Measurements from ENCODE around the gene BACH2.

DNA sequence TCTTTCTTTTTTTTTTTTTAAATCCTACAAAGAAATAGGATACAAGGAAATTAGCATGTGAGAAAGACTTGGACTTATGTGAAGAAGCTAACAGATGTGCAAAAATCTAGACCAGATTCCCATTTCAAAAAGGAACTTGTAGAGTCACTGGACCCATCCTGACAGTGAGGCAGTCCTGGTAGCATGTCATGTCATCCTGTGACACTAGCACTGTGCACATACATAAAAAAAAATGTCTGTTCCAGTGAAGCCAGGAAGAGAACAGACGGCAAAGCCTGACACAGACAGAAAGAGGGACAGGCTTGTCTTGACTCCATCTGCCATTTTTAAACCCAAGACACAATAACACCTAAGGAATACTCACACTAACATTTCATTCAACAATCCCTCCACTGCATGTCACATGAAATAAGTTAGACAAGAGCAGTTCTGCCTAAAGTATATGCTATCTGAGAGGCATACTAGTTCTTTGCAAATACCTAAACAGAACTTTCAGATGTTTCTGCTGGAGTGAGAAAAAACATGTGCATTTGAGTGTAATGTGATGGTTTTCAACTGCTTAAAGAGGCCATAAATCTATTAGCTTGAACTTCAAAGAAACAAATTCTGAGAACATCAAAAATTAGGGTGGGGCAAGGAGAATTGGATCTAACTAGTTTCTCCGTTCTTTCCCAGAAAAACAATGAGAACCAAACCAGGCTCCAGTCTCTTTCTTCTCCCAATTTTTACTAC is 159.6 kb downstream of the BACH2 start:
- TF ChIP-seq, protein P1, sequence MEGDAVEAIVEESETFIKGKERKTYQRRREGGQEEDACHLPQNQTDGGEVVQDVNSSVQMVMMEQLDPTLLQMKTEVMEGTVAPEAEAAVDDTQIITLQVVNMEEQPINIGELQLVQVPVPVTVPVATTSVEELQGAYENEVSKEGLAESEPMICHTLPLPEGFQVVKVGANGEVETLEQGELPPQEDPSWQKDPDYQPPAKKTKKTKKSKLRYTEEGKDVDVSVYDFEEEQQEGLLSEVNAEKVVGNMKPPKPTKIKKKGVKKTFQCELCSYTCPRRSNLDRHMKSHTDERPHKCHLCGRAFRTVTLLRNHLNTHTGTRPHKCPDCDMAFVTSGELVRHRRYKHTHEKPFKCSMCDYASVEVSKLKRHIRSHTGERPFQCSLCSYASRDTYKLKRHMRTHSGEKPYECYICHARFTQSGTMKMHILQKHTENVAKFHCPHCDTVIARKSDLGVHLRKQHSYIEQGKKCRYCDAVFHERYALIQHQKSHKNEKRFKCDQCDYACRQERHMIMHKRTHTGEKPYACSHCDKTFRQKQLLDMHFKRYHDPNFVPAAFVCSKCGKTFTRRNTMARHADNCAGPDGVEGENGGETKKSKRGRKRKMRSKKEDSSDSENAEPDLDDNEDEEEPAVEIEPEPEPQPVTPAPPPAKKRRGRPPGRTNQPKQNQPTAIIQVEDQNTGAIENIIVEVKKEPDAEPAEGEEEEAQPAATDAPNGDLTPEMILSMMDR (conservative IDR thresholded peaks at IDR 0.05 in 1 of 2, IDR thresholded peaks at IDR 0.05 in 1 of 2; ENCODE audit: low read depth in 1 of 2, low read length in 2 of 2) = no peak
- TF ChIP-seq EZH2 (IDR thresholded peaks at IDR 0.05; ENCODE audit: low read length, missing control alignments) = no peak

Measured in fibroblast of lung (primary cell).